Lower leg skin (tissue), 4 donors: ENCODE results near the gene WFS1. TPM values are rescaled to one million over a fixed set of nuclear protein-coding genes. Genes with fewer than 3 reads are reported as not detected.

Source experiments
- DNase-seq, 2 donors: peaks; one replicate each; pipeline ENCODE4 v3.0.0-alpha.2; 2019; ENCODE audit warnings: low spot score in 2 of 2
- H3K4me3 ChIP-seq: fragments of 200-600 bp; sonication (generic); 2 replicates; pipeline ENCODE4 v1.5.1; 2017; ENCODE audit warnings: mild to moderate bottlenecking, low read depth; ENCODE audit not compliant: poor library complexity, severe bottlenecking
- POLR2A ChIP-seq, 2 donors: fragments of 450-650 bp; IDR thresholded peaks; one replicate each; pipeline ENCODE4 v1.6.1; 2016 to 2017; ENCODE audit warnings: antibody characterized with exemption in 2 of 2, mild to moderate bottlenecking in 1 of 2, moderate library complexity in 1 of 2
- WGBS, 2 donors: methylation state at CpG; one replicate each; pipeline ENCODE4 v1.1.5; 2018; 5-methylcytosine and 5-hydroxymethylcytosine counted together
- intact Hi-C: fragments of 100-400 bp; cut with DNase I; formaldehyde crosslinking; loops from one replicate; pipeline ENCODE4 v1.15.0; 2023; ENCODE audit warnings: low total_unique reads
- total RNA-seq, 4 donors: library from RNA; depleted of rRNA; stranded (reverse); fragments of >200 nt; gene quantifications; one replicate each; pipeline ENCODE4 v1.1.0, GENCODE V29; 2016
- TF ChIP-seq, protein P1 (sequence below), 3 donors: fragments of 450-650 bp; IDR thresholded peaks; one replicate each; pipeline ENCODE4 v1.5.1; 2016; ENCODE audit warnings: antibody characterized with exemption in 3 of 3, mild to moderate bottlenecking in 3 of 3, moderate library complexity in 2 of 3

Gene WFS1
- total RNA-seq, 4 donors from 2014 or later: 39.4 to 48.6 (median 45.1) TPM

DNA sequence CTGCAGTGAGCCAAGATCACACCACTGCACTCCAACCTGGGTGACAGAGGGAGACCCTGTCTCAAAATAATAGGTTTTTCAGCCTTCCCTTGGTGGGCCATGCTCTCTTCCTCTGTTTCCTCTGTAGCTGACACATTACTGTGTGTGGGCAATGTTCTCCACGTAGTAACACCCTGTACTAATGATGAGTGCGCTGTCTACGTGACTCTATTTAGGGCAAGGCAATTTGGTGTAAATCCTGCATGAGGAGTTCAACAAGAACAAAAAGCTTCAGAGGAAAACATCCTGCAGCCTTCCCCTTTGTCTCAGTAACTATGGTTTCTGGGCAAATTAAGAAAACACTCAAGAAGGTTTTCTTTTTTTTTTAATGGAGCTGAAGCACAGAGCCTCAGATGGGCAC is 44.9 kb upstream of the WFS1 start:
- TF ChIP-seq POLR2A (IDR thresholded peaks at IDR 0.05): no peak
- TF ChIP-seq, protein P1, sequence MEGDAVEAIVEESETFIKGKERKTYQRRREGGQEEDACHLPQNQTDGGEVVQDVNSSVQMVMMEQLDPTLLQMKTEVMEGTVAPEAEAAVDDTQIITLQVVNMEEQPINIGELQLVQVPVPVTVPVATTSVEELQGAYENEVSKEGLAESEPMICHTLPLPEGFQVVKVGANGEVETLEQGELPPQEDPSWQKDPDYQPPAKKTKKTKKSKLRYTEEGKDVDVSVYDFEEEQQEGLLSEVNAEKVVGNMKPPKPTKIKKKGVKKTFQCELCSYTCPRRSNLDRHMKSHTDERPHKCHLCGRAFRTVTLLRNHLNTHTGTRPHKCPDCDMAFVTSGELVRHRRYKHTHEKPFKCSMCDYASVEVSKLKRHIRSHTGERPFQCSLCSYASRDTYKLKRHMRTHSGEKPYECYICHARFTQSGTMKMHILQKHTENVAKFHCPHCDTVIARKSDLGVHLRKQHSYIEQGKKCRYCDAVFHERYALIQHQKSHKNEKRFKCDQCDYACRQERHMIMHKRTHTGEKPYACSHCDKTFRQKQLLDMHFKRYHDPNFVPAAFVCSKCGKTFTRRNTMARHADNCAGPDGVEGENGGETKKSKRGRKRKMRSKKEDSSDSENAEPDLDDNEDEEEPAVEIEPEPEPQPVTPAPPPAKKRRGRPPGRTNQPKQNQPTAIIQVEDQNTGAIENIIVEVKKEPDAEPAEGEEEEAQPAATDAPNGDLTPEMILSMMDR (IDR thresholded peaks at IDR 0.05): no peak
- WGBS, 2 donors: 61 to 77% methylated on average over 3 of the region's 3 CpGs
- intact Hi-C loops: no loop called here
- no peak for DNase-seq
- no peak overlapping the region for H3K4me3 ChIP-seq

DNA sequence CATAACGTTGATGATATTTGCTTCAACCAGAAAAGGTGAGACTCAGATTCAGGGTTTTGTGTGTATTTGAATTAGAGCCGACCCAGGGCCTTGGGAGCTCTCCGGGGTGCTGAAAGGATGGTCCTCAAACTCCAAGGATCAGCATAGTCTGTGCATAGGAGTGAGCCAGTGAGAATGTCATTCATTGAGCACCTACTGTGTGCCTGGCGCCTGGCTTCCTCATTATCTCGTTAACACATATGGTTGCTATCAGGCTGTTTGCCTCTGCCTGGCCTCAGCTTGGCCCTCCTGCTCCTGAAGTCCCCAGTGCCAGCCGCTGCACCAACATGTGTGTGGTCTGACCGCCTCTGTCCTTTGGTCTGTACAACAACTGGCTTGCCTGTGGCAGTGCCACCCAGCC is 44.2 kb upstream of the WFS1 start:
- intact Hi-C loops: no loop called here
- DNase-seq: peak in 1 of 2 donors; percentile 70
- no peak overlapping the region for H3K4me3 ChIP-seq
- 36 to 48% methylated on average over 7 of the region's 7 CpGs for WGBS, 2 donors
- TF ChIP-seq, protein P1 (IDR thresholded peaks at IDR 0.05): no peak
- TF ChIP-seq POLR2A (IDR thresholded peaks at IDR 0.05): no peak

GRCh38 chr4:6226506-6226905 is 43.1 kb upstream of the WFS1 start:
- no peak overlapping the region for H3K4me3 ChIP-seq
- DNase-seq: peak in 1 of 2 donors; percentile 71
- 80 to 86% methylated on average over 7 of the region's 7 CpGs for WGBS, 2 donors
- intact Hi-C loops: no loop called here
- TF ChIP-seq, protein P1 (IDR thresholded peaks at IDR 0.05): no peak
- TF ChIP-seq POLR2A (IDR thresholded peaks at IDR 0.05): no peak

GRCh38 chr4:6227412-6228157 is 42.1 kb upstream of the WFS1 start:
- DNase-seq: peak in 1 of 2 donors; percentile 80

GRCh38 chr4:6228158-6229067 is 41.2 kb upstream of the WFS1 start:
- H3K4me3 ChIP-seq: no peak overlapping the region
- TF ChIP-seq, protein P1 (IDR thresholded peaks at IDR 0.05): no peak
- no peak for TF ChIP-seq POLR2A (IDR thresholded peaks at IDR 0.05)
- DNase-seq: peak in 1 of 2 donors; percentile 60
- intact Hi-C loops: no loop called here
- 69 to 75% methylated on average over 16 of the region's 16 CpGs for WGBS, 2 donors

More at GRCh38 chr4:6227412-6228157, 42.1 kb upstream of the WFS1 start:
- 76% methylated on average over 12 of the region's 12 CpGs for WGBS, 2 donors
- intact Hi-C loops: no loop called here
- H3K4me3 ChIP-seq: no peak overlapping the region
- no peak for TF ChIP-seq POLR2A (IDR thresholded peaks at IDR 0.05)
- TF ChIP-seq, protein P1 (IDR thresholded peaks at IDR 0.05): no peak
